HG03342 (cell line): Measurements from ENCODE around the gene CAPN10.
"Not testable (repeated sequence)": the region's sequence is repeated elsewhere in the genome, so short reads cannot be mapped to it uniquely, and the experiment has no call there.

ENCODE experiments used
- ATAC-seq: cut with Tn5 transposase; IDR thresholded peaks from one replicate; pipeline ENCODE4 v1.9.1; 2021; ENCODE audit warnings: mild to moderate bottlenecking, moderate library complexity; ENCODE audit not compliant: unreplicated experiment

The CAPN10 gene

DNA sequence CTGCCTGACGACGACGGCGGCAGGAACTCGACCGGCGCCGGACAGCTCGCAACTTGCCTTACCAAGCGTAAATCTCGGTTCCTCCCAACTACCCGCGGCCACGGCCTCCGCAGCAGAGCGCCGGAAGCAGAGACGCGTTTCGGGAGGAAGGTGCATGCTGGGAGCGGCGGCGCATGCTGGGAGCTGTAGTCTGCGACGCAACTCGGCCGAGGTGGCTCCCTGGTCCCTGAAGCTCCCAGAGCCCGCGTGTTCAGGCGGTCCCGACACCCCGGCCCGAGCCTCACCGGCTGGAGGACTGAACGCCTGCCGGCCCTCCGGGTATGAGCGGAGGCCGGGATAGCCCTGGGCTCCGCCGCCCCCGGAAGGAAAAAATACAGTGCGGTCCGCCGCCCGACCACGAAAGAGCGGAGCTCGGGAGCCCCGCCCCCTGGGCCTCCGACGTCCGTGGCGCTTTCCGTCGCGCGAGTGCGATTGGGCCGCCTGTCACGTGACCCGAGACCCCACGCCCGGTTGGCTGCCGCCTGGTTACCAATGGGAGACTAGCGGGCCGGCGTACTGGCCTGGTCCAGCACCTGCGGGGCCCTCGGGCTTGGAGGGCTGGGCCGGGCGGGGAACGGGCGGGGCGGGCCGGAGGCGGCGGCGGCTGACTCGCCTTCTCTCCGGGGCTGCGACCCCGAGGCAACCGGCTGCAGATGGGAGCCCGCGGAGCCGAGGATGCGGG lies at the start of gene CAPN10:
TSS of gene CAPN10 (plus strand) at position 537 of the 721 bp plus-strand sequence. CDS start at position 715, 178 bp downstream.
- ATAC-seq, result peak; percentile 52

GRCh38 chr2:240538031-240538780 lies 48.3 kb upstream of the CAPN10 start:
- ATAC-seq, result no peak

GRCh38 chr2:240539101-240539500 lies 47.4 kb upstream of the CAPN10 start:
- not testable (repeated sequence) for ATAC-seq

- no peak for ATAC-seq
Observed at GRCh38 chr2:240539906-240540305, 46.6 kb upstream of the CAPN10 start.

GRCh38 chr2:240551288-240551687 lies 35.2 kb upstream of the CAPN10 start:
- ATAC-seq, result no peak

DNA sequence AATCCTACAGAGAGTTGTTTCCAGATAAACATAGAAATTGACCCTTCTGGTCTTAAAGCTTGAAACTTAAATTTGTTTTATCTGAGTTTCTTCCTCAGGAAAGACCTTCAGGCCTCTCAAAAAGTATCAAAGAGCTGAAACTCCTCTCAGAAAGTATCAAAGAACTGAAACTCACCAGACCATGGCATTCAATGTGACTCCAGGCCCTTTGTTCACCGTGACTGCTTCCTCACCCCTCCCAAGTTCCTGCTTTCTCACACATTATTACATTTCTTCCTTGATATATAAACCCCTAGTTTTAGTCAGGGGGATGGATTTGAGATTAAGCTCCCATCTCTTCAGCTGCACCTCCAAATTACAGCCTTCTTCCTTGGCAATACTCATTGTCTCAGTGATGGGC lies 34.7 kb upstream of the CAPN10 start:
- no peak for ATAC-seq

- no peak for ATAC-seq
Observed at GRCh38 chr2:240553956-240554480, 32.5 kb upstream of the CAPN10 start.

DNA sequence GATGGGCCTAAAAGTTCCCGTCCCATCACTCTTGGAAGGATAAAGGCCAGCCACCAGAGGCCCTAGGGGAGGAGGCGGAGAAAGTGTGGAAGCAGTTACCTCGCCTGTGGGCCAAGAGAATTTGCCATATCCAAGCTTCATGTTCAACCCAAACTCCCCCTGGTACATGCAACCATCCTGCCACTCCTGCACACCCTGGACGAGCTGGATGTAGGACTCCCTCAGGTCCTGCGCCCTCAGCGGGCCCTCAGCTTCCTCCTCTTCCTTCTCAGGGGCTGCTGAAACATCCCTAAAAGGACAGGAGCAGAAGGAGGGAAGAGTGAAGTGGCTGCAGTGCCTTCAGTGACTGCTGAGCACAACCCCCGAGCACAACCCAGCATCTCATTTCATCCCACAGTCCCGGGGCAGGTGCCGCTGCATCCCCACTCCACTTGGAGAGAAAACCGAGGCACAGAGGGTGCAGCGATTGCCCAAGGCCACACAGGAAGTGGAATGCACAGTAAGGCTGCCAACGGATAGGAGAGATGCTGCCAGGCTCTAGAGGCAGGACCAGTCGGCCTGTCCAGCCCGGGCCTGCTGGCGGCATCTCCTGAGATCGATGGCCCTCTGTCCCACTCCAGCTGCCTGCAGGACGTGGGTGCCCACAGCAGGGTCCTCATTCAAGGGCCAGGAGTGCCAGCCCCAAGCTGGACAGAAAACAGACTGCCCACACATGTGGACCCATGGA lies 31.6 kb upstream of the CAPN10 start:
- no peak for ATAC-seq

DNA sequence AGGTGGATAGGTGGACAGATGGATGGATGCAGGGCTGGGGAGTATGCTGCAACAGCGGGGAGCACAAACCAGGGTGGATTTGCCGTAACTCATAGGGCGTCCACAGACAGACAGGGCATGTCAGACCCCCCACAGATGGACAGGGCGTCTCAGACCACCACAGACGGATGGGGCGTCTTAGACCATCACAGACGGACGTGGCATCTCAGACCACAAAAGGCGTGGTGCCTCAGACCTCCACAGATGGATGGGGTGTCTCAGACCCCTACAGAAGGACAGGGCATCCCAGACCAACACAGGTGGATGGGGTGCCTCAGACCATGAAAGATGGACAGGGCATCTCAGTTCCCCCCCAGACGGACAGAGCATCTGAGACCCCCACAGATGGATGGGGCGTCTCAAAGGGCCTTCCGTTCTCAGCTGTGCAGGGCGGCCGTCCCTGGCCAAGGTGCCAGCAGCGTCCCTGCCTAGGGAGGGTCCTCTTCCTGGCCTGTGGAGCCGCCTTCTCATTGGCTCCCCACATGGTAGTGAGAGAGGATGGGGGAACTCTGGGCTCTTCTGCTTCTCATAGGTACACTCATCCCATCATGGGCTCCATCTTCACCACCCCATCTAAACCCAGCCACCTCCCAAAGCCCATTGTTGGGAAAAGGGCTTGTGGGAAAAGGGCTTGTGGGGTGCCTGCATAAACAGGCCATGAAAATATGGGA lies 30.8 kb upstream of the CAPN10 start:
- ATAC-seq, result no peak

DNA sequence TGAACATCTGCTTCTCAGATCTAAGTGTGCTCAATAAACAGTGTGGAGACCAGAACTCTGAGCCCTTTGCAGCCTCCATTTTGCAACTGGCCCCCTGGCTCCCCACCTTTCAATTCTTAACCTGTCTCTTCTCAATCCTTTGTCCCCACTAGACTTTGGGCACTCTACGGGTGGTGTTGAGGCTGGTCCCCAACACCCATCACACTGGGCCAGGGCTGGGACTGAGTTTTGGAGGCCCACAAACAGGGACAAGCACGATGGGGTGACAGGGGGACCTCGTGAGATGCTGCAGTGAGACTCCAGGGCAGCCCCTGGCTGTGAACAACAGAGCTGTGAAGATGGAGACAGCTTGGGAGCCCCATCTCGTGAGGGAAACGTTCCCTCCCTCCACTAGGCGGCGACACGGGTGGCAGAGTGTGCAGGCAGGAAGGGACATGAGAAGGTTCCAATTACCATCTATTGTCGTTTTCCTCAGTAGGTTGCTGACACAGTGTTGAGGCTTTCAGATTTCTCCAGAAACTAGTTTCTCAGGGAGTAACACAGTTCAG lies 29.9 kb upstream of the CAPN10 start:
- no peak for ATAC-seq

DNA sequence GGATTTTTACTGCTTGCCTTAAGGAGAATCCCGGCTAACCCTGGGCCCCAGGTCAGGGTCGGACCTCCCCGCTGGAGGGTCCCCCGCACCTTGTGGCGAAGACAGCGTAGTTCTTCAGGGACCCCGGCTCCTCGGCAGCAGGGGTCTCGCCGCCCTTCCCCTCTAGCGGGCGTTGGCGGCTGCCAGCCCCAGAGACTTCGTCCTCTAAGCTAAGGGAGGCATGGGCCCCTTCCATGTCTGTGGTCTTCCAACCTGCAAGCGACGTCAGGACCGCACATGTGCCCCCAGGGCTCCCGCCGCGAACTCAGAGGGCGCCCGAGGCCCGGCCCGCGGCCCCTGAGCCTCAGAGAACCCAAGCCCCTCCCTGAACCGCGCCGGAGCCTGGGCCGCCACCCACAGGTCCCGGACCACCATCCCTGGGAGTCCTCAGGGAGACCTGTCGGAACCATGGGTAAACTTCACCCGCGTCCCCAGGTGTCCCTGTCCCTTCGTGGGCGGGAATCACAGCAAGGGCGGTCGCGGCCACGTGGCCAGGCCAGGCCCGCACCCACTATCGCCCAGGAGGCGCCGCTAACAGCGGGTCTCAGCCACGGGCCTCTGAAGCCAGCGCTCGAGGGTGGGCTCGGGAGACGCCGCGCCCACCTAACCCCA lies 29.3 kb upstream of the CAPN10 start:
- ATAC-seq, result no peak

DNA sequence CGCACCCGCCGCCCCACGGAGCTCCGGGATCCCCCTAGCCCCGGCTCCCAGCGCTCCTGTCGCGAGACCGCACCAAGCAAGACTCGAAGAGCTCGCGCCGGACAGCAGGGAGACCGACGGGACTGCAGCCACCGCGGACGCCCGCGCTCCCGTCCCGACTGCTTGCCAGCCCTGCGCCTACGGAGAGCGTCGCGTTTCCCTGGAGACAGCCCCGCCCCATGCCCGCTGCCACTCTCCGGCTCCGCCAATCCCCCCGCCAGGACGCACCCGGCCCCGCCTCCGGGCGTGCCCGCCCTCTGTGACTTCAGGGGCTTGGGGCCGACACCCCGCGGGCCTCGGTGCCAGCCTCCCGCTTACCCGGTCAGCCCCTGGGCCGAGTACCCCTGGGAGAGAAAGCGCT lies 28.7 kb upstream of the CAPN10 start, which contains the start of gene ANKMY1:
TSS of gene ANKMY1 (minus strand) at position 181 of the 400 bp plus-strand sequence. CDS start 653 bp downstream, outside the sequence.
- ATAC-seq, result no peak

DNA sequence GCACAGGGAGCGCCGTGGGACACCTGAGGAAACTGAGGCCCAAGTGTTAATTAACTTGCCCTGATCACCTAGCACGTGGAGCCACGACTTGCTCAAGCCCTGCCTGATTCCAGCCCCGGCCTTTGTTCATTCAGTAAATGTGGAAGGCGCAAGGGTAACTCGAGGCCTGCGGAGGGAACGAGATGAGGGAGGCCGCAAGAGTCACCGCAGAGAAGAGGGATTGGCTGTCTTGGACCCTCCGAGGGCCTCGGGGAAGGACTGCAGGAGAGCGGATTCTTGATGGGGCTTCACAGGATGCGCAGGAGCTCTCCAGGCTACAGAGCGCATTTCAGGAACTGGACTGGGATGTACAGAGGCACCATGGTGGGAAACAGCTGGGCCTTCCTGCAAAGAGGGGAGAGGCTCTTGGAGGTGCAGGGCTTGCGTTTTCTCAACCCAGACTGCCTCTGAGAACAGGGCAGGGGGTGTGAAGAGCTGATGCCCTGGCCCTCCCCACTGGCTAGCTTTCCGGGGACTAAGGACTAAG lies 28.2 kb upstream of the CAPN10 start:
- ATAC-seq, result no peak

- no peak for ATAC-seq
Observed at GRCh38 chr2:240559286-240559685, 27.2 kb upstream of the CAPN10 start.

DNA sequence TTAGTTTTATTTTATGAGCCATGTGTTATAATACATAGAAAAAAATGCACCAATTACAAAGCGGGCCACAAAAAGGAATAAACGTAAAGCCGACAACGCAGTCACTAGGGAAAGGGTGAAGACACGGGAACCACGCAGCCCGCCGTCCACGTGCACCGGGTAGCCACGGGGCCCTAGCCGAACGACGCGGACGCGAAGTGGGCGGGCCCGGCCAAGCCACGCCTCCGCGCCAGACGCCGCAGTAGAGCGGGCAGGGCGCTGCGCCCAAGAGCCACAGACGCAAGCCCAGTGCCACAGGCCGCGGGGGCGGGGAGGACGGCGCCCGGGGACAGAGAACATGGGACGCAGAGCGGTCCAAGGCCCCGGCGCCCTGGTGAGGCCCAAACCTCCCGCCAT lies 26.5 kb upstream of the CAPN10 start, which contains the start of gene DUSP28:
TSS of gene DUSP28 (plus strand) at position 274 of the 396 bp plus-strand sequence. CDS start 328 bp downstream, outside the sequence.
- ATAC-seq, result peak; percentile 51

DNA sequence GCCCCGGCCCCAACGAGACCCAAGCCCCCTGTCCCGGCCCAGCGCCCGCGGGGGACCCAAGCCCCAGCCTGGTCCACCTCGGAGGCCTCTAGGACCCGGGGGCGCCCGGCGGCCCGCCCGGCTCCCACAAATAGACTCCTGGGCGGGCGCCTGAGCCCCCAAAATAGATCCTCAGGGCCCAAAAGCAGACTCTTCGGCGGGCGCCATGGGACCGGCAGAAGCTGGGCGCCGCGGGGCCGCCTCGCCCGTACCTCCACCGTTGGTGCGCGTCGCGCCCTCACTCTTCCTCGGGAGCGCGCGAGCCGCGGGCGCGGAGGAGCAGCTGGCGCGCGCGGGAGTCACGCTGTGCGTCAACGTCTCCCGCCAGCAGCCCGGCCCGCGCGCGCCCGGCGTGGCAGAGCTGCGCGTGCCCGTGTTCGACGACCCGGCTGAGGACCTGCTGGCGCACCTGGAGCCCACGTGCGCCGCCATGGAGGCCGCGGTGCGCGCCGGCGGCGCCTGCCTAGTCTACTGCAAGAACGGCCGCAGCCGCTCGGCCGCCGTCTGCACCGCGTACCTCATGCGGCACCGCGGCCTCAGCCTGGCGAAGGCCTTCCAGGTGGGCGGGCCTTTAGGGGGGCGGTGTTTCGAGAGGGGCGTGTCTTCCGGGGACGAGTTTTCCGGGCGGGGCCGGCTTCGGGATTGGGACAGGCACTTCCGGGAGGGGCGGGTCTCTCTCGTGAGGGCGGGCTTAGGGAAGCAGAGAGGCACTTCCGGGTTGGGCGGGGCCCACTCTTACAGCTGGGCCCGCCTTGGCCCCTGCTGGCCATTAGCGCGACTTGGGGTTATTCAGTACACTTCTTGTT lies 25.8 kb upstream of the CAPN10 start:
- peak; percentile 60 for ATAC-seq

GRCh38 chr2:240561325-240561971 lies 25.1 kb upstream of the CAPN10 start:
- no peak for ATAC-seq

GRCh38 chr2:240563231-240563630 lies 23.3 kb upstream of the CAPN10 start:
- ATAC-seq, result not testable (repeated sequence)
